GM23248 (cell line): ENCODE data around the gene PRRG2.

Experiments used
- EZH2 ChIP-seq: fragments of 200-600 bp; sonication (generic); IDR thresholded peaks from 2 replicates; pipeline ENCODE4 v1.6.1; 2018; ENCODE audit warnings: antibody characterized with exemption, mild to moderate bottlenecking; ENCODE audit not compliant: insufficient read depth, poor library complexity, severe bottlenecking
- EZH2phosphoT487 ChIP-seq: fragments of 200-600 bp; sonication (generic); IDR thresholded peaks from 2 replicates; pipeline ENCODE4 v1.6.1; 2018; ENCODE audit warnings: antibody characterized with exemption, moderate library complexity, mild to moderate bottlenecking, low read depth; ENCODE audit not compliant: insufficient read depth

DNA sequence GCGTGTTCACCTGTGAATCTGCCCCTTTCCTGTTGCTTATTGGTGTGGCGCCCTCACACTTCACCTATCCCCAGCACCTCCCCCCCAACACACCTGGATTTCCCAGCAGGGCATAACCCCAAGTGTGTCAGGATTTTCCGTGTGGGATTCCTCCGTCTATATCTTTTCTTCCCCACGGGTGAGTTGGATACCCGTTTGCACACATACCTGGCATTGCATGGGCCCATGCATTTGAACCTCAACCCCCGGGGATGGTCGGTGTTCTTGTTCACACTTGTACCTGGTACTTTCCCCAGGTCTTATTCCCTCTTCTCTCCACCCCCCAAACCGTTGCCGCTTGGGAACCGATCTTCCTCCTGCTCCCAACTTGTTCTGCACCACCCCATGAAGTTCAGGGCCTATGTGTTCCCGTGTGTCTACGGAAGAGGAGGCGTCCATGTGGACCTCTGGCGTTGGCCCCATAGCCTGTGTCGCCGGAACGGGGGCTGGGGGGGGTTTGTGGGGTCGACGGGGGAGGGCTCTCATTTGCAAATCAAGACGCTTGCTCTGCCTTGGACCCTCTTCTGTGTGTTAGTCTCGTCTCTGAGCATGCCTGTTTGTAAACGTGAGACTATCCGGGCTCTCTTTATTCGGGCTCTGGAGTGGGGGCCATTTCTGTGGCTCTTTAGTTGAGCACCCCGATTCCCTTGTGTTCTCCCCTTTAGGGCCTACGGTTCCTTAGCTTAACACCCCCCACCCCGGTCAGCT is 11.5 kb downstream of the PRRG2 start:
- TF ChIP-seq EZH2 = no peak
- TF ChIP-seq EZH2phosphoT487 = no peak
